HG03460 (cell line): ENCODE measurements around the gene CD164L2.

Source experiments
- ATAC-seq: cut with Tn5 transposase; IDR thresholded peaks from one replicate; pipeline ENCODE4 v1.9.1; 2021; ENCODE audit not compliant: unreplicated experiment

CD164L2 gene

GRCh38 chr1:27365372-27366112 is 17.6 kb downstream of the CD164L2 start:
- ATAC-seq, result no peak

DNA sequence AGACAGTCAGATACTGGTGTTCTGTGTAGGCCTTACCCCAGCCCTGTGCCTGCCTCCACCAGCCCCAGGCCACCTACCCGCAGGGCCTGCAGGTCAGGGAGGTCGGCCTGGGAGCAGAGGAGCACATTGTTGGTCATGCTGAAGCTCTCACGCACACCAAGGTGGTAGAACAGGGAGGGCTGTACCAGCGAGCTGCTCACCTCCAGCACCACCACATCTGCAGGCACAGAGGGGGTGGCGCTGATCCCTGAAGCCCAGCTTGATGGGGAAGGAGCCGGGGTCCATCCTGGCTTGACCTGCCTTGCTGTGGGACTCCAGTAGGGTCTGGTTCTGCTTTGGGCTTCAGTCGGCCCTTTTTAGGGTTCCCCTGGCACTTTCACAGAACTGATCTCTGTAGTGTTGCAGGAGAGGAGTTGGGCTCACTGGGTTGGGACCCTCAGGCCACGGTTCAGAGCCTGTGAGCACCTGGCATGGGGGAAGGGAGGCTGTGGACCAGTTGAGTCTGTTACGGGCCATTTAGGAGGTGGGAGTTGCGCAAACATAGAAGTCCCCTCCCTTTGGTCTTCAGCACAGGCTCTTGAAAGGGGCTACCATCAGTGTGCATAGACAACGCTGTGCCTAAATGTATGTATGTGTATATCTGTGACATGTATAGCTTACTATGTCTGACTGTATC is 18.3 kb downstream of the CD164L2 start:
- ATAC-seq, result no peak

DNA sequence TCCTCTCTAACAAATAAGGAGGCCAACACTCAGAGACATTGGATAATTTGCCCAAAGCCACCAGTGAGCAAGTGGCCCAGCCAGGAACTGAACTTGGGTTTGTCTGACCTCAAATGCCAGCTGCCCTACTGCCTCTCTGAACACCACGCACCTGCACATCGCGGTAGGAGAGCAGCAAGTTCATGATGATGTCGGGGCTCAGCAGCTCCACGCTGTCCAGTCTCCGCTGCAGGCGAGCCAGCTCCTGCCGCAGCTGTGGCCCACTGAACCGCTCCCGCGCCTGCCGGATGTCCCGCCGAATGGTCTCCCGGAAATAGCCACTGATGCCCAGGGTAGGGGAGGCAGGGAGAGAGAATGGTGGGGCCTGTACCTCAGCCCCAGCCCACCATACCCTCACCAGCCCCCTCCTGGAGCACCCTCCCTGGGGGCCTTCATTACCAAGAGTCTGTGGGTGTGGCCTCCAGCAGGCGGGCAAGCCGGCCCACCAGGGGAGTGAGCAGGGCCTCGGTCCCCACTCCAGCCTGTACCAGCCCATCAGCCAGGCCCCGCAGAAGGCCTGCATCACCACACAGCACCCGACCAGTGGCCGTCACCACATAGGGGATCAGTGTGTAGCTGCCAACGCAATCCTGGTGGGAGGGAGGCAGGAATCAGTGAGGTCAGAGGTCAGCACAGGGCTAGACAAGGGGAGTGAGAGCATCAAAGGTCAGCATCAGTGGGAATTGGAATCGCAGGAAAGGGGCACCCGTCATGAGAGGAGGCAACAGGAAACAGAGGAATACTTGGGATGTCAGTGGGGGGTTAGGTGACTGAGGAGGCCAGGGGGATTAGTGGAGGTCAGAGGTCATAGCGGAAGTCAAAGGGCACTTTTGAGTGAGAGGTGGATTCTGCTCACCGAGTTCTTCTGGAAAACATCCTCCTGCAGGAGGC is 19.1 kb downstream of the CD164L2 start:
- ATAC-seq, result no peak

DNA sequence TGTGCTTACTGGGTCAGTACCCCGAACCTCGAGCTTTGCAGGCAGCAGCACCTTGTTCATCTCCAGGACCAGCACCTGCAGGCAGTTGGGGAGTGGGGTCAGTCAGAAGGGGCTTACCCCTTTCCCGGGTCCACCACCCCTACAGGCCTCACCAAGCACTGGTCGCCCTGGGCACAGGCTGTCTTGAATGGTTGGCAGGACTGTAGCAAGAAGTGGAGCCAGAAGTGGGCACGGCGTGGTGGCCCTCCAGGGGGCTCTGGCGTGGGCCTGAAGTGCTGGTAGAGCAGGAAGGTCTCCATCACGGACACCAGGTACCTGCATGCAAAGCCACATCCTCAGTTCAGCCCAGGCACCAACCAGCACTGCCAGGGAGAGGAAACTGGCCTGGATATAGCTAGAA is 21.6 kb downstream of the CD164L2 start:
- ATAC-seq, result no peak

DNA sequence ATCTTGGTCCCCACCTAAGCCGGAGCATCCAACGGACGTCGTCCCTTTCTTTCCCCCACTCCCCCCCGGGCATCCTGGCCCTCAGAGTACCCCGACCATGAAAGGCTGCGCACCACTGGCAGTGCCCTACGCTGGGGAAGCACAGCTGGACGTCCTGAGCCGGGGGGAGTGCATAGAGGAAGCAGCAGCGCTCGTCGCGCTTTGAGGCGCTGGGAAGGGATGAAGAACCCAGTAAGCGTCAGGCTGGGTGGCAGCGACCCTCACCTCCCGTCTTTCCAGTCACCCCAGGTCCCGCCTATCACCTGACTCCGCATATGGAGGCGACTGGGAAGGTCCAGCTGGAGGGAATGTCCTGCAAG is 22.1 kb downstream of the CD164L2 start:
- no peak for ATAC-seq

- no peak for ATAC-seq
Observed at GRCh38 chr1:27360159-27361043, 22.7 kb downstream of the CD164L2 start.

DNA sequence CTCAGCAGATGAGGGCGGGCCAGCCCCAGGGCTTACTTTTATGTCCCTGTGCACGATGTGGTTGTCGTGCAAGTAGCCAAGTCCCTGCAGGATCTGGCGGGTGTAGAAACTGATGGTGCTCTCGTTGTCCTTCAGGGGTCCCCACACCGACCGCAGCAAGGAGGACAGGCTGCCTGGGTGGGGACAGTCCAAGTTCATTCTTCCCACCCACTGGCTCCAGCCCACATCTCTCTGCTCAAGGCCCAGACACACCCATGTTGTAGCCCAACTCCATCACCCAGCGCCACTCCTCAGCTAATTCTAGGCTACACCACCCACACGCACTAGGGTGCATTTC is 23.3 kb downstream of the CD164L2 start:
- no peak for ATAC-seq

DNA sequence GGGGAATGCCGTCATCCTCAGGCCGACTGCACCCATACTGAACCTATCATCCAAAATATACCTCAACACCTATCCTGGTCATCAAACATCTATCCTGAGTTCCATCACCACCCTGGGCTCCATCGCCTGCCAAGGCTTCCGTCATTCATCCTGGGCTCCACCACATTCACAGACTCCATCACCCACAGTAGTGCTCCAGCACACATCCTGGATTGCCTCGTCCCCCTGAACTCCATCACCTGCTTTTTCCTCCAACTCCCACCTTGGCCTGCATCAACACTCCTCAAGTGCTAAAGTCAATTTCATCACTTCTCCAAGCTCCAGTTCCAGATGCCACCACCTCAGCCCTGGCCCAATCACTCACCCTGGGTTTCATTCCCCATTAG is 24.2 kb downstream of the CD164L2 start:
- ATAC-seq, result no peak

DNA sequence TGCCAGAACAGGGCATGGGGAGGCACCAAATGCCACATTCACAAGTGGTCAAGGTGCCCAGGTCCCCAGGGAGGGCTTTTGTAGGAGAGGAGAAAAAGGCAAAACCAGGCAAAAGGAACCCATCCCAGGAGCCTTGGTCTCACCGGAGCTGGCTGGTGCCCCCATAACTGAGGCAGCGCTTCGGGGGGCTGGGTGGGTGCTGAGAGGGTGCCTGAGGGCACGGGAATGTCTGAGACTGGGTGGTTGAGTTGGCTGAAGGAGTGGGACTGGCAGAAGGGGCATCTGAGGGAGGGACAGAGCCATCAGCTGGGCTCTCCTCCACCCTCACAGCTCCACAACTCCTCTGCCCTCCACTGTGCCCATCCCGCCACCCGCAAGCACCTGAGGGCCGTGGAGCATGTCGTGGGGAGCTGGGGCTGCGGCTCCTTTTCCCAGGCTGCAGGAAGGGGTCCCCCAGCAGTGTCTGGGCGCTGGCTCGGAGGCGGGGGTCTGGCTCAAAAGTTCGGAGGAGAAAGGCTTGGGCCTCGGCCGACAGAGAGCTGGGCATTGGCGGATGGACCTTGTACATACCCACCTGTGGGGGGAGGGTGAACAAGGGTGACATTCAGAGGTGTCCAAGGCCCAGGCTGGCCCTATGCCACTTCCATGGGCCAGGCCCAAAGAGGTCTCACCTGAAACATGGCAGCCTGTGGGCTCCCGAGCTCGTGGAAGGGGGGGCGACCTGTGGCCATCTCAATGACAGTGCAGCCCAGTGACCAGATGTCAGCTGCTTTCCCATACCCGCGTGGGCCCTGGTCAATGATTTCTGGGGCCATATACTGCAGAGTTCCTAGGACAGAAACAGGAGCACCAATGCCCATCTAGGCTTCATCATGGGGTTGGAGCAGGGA is 24.9 kb downstream of the CD164L2 start:
- ATAC-seq, result no peak

DNA sequence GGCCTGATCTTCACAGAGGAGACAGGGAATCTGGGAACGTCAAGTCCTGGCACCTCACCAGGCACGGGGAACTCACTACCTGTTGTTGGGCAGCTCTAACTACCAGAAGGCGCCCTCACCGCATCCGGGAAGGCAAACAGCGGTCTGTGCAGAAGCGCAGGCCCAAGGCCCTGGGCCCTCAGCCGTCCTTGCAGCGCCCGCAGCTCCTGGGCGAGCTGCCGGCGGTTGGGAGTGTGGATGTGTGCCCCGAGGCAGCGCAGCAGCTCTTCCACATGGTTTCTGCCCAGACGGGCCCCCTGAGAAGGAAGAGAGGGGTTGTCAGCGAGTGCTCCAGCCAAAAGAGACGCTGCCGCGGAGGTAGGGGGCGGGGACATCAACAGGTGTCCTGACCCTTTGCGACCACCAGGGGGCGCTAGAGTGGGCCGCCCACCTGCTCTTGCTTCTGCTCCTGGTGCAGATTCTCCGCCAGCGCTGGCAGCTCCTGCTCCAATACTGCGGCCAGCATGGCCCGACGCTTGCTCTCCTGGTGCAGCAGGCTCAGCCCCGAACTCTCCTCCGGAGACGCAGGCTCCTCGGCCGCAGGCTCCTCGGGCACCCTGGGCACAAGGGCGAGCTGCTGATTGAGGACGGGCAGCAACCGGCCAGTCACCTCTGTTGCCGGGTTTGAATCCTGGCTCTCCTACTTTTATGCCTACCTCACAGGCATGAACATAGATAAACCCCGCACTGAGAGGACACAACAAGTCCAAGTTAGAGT is 25.7 kb downstream of the CD164L2 start:
- ATAC-seq, result no peak

DNA sequence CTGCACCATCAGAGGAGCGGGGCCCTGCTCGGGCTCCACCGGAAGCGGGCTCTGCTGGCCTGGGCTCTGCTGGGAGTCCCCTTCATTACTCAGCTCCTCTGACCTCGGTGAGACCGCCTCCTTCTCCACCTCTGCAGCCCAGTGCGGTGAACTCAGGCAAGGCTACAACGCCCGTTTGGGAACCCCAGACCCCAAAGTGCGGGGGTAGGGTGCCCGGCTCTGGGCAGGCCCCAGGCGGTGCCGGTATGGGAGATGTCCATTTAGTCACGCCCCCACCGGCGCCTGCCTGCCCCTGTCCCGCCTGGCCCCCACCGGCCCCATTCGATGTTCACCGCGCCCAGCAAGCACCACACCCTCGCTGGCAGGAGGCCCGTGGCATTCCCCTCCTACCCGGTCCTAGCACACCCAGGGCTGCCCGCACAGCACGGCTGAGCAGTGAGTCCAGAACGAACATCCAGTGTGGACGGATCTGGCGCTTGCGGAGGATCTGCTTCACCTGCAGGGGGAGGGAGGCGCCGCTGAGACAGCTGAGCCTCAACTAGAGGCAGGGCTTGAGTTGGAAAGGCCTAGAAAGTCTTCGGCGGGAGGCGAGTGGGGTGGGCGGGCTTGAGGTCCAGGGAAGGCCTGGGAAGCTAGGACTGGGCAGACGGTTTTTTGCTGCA is 26.4 kb downstream of the CD164L2 start:
- ATAC-seq, result no peak

GRCh38 chr1:27356277-27356618 is 26.9 kb downstream of the CD164L2 start:
- ATAC-seq, result no peak

GRCh38 chr1:27355683-27356082 is 27.4 kb downstream of the CD164L2 start:
- ATAC-seq, result no peak

GRCh38 chr1:27353629-27354028 is 29.5 kb downstream of the CD164L2 start:
- ATAC-seq, result no peak

GRCh38 chr1:27353166-27353565 is 30.0 kb downstream of the CD164L2 start:
- ATAC-seq, result no peak

DNA sequence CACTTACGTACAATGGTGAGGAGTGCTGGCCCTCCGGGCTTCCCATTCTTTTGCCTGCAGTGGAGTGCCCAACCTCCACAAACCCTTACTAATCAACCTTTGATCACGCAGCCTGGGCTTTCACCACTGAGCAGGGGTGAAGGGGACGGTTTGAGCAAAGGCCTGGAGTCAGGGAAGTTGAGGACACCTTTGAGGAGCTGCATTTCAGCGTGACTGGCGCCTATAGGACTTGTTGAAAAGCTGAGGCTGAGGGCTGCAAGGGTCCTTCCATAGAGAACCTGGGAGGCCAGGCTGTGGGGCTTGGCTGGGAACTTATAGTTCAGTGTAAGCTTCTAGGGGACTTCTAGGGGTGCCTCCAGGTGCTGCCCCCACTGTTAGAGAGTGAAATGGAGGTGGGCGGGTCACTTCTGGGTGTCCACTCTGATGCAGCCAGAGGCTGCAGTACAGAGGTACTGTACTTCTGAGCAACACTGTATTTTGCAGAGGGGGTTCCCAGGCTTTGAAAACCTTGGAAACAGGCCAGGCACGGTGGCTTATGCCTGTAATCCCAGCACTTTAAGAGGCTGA is 31.5 kb downstream of the CD164L2 start:
- ATAC-seq, result no peak

DNA sequence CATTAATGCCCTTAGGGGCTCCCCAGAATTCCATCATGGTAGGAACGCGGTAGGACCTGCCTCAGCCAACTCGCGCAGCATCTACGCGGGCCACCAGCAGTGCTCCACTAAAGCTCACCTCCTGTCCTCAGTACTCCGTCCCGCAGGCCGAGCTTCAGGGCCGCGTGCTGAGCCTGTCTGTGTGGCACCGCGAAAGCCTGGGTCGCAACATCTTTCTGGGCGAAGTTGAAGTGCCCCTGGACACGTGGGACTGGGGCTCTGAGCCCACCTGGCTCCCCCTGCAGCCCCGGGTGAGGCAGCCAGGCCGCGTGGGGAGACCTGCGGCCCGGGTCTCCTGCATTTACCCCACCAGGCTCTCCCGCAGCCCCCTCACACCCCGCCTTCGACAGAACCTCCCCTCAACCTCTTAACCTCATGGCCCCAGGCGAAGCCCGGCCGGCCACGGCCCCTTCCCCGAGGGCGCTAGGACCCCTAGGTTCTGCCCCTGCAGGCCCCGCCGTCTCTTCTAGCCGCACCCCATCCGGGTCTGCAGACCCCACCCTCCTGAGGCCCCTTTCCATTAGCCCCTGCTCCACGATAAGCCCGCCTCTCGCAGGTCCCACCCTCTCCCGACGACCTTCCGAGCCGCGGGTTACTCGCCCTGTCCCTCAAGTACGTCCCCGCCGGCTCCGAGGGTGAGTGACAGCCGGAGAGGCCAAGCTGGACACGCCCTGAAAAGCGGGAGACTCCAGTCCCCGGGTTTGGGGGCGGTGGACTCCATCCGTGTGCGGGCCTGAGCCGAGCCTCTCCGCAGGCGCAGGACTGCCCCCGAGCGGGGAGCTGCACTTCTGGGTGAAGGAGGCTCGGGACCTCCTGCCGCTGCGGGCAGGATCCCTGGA is 32.2 kb downstream of the CD164L2 start:
- no peak for ATAC-seq
